Left forelimb (tissue), 1 donor: Measurements from ENCODE around the gene ARMC9.

Experiments
- DNase-seq: peaks from one replicate; pipeline ENCODE4 v3.0.0-alpha.2; 2018; ENCODE audit warnings: low spot score

The ARMC9 gene

DNA sequence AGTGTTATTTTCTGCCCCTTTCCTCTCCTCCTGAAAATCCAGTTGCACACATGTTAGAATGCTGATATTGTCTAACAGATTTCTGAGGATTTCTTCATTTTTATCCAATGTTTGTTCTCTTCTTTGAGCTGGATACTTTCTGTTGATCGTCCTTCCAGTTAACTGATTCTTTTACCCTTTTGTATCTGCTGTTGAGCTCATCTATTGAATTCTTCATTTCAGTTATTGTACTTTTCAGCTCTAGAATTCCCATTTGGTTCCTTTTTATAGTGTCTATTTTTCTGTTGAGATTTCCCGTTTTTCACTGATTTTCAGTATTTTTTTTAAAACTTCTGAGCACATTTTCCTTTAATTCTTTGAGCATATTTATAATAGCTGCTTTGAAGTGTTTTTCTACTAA lies 119.1 kb downstream of the ARMC9 start:
- DNase-seq, result no peak

DNA sequence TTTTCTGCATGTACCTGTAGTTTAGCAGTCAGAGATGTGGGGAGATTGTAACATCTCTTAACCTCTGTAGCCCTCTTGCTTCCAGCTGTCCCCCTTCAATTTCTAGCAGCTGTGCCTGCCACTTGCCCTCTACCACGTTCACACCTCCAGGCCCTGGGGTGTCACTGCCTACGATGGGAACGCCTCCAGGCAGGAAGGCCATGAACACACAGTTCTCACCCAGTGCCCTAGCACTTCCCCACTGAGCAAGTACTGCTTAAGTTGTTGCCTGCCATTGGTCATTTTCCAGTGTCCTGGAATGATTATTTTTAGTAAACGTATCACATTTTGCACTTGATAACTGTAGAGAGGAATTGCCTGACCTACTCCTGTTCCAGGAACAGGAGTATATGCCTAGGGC lies 120.0 kb downstream of the ARMC9 start:
- no peak for DNase-seq

DNA sequence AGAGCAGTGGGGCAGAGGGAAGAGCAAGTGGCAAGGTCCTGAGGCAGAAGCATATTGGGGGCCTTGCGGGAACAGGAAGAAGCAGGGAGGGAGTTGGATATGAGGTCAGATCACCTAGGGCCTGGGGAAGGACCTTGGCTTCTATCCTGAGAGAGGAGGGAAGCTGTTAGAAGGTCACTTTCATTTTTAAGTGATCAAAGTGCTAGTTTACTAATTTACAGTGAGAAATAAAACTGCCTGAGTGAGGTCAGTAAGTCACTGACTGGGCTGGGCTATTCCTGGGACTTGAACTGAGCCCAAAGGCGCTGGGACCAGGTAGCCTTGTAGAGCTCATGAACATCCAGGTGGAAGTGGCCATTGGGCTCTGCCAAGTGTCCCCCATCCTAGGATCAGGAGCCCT lies 120.5 kb downstream of the ARMC9 start:
- no peak for DNase-seq

DNA sequence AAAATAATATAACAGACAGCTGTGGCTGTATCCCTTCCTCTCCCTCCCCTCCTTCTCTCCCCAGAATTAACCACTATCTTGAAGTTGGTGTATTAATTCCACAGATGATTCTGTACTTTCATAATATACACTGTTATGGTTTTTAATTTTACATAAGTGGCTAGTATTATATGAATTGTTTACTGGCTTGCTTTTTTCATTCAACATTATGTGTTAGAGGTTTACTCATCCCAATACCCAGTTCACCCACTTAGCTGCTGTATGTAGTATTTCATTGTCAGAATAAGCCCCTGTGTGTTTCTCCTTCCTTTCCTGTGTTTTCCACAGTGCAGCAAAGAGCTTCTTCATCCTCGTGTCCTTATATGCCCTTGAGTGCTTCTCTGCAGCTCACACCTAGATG lies 121.4 kb downstream of the ARMC9 start:
- DNase-seq, result no peak

DNA sequence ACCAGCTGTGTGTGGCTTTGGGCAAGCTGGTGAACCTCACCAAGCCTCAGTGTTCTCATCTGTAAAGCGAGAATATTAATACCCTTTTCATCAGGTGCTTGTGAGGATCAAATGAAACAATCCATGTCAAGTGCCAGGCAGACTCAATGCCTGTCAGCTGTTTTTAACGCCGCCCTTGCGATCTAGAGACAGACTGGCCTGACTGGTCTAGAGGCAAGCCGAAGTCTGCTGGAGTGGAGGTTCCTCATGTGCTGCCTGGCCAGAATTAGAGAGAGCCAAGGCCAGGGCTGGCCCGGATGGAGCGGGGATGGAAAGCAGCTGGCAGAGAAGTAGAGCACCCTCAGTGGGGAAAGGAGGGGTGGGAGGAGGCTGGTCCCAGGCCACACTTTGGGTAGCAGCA lies 122.6 kb downstream of the ARMC9 start:
- DNase-seq, result no peak

DNA sequence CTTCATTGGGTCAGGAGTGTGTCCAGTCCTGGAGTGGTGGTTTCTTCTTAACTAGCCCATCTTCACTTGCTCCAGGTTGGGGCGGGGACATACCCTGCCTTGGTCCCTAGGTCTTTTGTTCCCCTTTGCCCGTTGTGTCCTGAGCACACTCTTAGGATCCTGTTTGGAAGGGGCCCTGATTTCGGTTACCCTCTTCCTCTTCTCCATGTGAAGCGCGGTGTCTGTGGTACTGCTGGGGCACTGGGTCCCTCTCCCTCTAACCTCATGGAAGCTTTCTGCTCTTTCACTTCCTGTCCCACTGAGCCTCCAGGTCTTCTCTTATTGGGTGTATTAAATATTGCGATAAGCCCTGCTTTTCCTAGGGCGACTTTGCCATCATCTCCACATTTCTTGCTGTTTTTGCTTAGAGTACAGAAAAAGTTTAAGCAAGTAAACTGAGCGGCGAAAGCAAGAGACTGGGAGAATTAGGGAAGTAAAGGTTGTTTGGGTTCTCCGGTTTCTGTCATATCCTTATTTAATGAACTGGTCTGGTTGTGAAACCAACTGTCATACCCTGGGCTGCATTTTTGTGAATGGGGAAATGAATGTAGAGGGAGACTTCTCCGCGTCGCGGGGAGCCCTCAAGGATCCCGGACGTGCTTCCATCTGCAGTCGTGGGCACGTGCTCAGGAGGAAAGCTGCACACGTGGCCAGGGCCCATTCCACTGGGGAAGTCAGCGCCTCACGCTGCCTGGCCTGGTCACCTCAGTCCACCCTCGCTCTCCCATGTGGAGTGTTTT lies 123.3 kb downstream of the ARMC9 start:
- no peak for DNase-seq

DNA sequence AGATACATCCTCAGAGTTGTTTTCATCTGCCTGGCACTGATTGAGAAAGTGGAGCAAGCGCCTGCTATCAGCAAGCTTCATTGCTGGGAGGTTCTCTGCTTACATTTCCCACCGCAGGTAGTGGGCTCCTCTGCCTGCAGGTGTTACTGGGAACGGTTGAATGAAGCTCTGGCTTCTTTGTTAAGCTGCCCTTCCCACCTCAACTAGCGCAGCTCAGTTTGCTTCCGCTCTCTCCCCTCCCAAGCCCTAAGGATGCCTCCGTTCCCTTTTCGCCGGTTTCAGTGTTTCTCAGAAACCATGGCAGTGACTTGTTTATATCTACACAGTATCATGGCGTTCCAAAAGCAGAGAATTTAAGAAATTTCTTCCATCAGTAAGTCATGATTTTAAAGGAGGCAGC lies 124.9 kb downstream of the ARMC9 start:
- DNase-seq, result no peak

DNA sequence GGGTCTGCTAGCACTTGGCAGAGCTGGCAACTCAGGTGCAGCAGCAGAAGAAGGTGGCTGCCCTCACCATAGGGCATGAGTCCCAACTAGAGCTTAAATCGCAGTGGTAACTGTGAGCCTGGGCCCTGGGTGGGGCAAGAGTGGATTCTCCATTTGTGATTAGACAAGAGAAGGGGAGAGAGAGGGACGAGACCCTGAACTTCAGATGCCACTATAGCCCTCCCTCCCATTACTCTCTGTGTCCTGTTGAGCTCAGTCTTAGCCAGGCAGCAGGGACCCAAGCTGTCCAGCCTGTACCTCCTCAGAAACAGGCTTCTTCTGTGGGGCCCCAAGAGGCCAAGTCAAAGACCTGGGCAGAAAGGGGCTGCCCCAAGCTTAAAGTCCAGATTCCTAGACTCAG lies 127.4 kb downstream of the ARMC9 start:
- no peak for DNase-seq

DNA sequence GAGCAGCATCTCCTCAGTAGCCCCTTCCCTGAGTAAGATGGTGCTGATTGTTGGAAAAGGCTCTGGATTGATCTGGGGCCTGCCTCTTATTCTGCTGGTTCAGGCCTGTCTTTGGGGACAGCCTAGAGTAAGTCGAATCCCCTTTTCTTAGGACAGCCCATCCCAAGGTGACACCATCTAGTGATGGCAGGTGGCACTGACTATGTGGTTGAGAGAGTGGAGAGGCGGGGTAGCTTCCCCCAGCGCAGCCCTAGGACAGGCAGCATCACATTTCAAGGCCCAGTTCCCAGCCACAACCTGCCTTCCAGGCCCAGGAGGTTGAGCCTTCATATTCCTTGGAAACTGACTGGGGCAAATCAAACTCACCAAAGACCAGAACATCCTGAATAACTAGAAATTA lies 128.0 kb downstream of the ARMC9 start:
- DNase-seq, result no peak

DNA sequence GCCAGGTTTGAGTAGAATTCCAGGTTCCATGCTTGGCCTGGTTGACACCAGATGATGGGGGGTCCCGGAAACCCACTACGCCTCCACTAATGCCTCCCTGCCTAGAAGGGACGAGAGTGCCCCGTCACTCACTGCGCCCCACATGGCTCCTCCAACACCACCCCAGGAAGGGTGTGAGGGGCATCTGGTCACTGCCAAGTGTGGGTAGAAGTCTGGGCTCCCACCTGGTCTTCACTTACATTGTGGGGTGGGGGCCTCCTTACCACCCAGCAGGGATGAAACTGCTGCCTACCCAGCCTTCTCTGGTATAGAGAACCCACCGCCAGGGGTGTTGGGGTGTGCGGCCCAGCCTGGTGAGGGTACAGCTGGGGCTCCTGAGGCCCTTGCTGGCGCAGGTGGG lies 131.9 kb downstream of the ARMC9 start:
- no peak for DNase-seq

DNA sequence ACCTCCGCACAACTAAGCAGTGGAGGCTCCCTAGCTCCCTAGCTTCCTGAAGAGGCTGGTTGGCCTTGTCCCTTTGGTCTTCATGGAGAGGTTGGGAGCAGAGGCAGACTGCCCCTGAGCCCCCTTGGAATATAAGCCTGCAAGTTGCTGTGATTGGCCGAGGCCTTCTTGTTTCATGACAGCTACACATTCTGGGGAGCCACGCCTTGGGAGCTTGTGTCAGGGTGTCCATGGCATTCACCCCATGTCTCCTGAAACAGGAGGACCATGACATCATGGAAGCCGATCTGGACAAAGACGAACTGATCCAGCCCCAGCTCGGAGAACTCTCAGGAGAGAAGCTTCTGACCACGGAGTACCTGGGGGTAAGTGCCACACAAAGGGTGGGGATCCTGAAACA lies 133.1 kb downstream of the ARMC9 start:
- no peak for DNase-seq

DNA sequence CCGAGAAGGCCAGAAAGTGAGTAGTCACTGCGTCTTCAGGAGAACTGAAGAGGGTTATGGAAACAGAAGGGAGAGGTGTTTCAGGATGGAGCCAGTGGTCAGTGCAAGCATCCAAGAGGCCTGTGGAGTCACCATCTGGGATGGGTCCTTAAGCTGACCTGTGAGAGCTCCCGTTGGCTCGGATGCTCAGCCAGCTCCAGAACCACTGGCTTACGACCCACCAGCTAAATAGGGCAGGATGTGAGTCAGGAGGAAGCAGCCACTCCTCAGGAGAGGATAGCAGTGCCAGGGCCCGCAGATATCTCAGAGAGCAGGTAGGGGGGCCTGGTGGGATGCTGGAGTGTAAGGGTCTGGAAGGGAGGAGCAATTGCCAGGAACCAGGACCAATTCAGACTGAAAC lies 134.0 kb downstream of the ARMC9 start:
- no peak for DNase-seq

DNA sequence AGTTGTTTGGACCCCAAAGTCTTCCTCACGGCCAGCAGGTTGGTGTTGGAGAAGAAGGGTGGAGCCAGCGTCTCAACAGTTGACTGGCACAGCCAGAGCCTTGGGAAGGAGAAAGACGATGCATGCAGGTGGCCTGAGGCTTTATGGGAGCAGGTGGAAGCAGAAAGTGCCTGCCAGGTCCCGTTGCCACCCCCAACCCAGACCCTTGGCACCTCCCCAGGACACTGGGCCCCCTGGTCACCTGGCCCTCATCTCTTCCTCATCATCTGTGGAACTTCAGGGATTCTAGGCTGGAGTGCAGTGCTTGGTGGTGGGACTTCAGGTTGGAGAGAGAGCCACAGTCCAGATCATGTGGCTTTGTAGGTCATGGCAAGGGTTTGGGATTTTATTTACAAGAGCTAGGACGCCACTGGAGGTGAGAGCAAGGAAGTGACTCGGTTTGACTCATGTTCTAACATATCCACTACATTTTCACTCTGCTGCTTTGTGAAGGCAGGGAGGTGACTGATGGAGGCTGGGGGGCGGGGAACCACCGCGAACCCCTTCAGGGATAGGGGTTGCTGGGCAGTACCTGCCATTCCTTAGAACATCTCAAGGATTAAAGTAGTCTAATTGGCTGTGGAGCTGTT lies 134.6 kb downstream of the ARMC9 start:
- no peak for DNase-seq

DNA sequence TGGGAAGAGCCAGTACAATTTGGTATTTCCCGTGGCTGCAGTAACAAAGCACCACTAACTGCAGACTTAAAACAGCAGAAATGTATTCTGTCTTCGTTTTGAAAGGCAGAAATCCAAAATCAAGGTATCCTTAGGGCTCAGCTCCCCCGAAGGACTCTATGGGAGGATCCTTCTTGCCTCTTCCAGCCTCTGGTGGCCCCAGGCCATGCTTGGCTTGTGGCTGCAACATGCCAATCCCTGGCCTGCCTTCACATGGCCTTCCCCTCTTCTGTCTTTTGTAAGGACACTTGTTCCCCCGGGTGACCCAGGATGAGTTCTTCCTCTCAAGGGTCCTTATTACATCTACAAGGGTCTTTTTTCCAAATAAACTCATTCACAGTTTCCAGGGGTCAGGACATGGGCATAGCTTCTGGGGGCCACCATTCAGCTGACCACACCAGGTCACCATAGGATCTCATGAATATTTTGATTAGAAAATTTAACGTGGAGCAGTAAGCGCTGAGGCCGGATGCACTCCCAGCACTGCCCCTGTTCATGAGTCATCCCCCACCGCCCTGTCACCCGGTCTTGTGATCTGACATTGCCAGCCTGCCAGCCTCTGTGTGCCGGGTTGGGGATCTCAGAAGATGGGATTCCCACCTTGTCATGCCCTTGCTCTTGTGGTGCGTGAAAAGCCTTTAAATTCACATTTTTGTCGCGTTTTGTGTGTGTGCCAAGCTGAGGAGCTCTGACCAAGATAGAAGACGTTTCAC lies 135.9 kb downstream of the ARMC9 start:
- DNase-seq, result no peak

DNA sequence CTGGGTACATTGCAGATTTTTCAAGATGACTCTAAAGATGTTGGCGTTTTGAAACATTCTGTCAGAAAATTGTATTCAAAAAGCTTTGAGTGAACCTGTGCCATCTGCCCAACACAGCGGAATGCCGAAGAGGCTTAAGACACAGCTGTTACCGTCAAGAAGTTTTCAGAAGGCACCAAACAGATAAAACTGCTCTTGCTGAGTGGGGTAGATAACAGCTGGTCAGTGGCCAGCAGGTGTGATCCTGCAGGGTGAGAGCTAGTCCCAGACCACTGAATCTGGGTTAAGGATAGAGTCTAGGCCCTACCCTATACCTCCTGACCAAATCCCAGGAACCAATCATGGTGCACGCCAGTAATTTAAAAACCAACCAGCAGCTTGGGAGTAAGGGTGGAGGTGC lies 136.6 kb downstream of the ARMC9 start:
- DNase-seq, result no peak

DNA sequence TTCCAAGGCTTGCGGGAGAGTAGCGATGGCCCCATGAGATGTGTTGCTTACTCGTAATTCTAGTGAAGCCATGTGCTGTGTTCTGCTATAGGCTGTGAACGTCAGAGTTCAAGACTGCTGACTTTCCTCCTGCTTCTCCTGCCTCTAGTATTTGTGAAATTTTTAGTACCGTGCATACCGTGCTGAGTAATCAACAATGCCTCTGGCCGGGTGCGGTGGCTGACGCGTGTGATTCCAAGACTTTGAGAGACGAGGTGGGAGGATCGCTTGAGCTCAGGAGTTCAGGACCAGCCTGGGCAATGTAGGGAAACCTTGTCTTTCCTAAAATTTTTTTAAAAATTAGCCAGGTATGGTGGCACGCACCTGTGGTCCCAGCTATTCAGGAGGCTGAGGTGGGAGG lies 137.2 kb downstream of the ARMC9 start:
- DNase-seq, result no peak

DNA sequence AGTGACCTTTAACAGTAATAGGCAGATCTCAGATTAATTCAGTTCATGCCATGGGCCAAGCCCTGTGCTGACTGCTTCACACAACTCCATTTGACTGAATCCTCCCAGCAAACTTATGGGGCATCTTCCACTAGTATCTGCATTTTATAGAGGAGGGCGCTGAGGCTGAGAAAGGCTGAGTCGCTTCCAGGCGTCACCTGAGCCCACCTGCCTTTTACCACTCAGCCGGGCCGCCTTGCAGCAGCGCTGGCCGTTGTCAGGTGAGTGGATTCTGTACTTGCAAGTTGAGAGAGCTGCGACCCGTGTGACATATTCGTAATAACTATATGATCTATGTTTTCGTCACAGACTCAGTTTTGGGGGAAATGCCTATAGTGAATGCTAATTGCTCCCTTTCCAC lies 137.8 kb downstream of the ARMC9 start:
- no peak for DNase-seq

DNA sequence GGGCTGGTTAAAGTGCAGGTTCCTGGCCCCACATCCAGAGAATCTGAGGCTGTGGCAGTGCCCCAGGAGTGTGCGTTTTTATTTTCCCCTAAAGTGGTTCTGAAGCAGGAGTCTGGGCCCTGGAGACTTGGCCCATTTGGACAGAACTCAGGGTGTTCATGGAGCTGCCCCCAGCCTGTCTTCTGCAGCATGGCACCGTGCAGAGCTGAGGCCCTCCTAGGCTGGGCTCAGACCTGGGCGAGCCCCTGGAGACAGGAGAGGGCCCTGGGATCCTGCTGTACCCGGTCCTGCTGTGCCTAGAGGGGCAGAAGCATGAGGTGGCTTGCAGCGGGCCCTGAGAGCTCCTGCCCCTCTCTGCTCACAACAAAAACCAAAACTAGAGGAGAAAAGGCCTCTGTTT lies 138.3 kb downstream of the ARMC9 start:
- DNase-seq, result no peak

DNA sequence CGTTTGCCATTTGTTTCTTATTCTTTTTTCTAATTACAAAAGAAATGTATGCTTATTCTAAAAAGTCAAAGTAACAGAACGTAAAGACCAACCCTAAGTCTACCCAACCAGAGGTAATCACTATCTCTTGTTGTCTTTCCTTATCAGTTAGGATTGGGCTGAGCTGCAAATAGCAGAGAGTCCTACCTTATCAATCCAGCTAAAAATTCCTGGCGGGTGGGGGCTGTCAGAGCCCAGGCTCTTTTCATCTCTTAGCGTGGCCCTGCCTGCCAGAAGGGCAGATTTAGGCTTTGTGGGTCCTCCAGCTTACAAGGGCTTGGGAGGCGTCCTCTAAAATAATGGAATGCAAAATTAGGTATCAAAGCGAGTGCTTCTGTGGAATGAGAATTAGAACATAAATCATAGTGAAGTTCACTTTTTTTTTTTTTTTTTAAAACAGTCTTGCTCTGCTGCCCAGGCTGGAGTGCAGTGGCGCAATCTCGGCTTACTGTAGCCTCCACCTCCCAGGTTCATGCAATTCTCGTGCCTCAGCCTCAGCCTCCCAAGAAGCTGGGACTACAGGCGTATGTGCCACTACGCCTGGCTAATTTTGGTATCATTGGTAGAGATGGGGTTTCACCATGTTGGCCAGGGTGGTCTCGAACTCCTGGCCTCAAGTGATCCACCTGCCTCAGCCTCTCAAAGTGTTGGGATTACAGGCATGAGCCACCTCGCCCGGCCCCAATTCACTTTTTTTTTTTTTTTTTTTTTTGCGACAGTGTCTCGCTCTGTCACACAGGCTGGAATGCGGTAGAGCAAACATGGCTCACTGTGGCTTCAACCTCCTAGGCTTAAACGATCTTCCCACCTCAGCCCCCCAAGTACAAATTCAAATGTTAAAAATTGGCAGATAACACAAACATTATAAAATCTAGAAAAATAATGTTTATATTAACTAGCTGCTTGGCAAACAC lies 139.7 kb downstream of the ARMC9 start:
- no peak for DNase-seq

DNA sequence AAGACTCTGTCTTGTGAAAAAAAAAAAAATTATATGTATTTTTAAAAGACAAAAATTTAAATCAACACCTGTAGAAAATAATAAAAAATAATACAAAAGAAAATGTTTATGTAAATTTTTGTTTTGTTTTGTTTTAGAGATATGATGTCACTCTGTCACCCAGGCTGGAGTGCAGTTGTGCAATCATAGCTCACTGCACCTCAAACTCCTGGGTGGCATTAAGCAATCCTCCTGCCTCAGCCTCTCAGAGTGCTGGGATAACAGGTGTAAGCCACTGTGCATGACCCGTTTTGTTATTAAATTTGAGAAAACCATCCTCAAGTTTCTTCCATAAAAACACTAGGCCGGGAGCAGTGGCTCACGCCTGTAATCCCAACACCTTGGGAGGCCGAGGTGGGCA lies 140.9 kb downstream of the ARMC9 start:
- no peak for DNase-seq

DNA sequence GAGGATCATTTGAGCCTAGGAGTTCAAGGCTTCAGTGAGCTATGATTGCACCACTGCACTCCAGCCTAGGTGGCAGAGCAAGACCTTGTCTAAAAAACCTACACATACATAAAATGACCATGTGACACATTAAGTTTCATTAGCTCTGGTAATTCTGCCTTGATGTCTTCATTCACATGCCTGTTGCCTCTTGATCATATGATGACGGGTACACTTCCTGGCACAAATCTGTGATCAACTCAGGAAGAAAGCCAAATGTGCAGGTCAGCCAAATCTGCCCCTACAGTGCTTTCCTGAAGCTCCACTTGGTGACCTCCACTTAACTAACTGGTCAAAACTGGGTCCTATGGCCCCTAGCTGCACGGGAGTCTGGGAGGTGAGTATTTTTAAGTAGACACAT lies 142.7 kb downstream of the ARMC9 start:
- DNase-seq, result no peak

DNA sequence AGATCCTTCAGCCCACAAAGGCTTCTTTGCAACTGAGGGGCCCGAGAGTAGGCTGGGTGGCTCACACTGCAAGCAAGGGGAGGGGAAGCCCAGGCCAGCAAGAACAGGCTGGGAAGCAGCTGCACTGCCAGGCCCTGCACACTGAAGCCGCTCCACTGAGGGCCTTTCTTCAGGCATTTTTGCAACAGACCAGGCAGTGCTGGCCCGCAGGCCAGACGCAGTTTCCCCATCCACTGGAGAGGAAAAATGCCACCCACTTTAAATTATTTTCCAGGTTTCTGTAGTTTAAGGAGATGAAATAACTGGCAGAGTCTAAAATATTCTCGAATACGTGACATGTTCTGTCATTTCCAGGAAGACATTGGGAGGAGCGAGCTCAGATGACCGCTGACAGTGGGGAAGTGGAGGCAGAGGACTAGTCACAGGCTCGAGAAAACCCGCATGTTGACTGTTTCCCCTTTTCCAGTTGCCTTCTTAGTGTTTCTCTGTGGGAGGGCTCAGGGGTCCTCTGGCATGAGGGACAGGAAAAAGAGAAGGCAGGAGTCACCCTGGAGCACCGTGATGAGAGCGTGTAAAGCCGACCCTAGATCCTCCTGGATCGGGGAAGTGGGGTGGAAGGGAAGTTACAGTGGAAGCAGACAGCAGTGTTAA lies 143.8 kb downstream of the ARMC9 start:
- no peak for DNase-seq
